ENCODE measurements around the gene ADPRM.

- no peak for TF ChIP-seq EGR1 (IDR thresholded peaks at IDR 0.05; ENCODE audit: low read depth in 2 of 2)
- TF ChIP-seq, protein P1, sequence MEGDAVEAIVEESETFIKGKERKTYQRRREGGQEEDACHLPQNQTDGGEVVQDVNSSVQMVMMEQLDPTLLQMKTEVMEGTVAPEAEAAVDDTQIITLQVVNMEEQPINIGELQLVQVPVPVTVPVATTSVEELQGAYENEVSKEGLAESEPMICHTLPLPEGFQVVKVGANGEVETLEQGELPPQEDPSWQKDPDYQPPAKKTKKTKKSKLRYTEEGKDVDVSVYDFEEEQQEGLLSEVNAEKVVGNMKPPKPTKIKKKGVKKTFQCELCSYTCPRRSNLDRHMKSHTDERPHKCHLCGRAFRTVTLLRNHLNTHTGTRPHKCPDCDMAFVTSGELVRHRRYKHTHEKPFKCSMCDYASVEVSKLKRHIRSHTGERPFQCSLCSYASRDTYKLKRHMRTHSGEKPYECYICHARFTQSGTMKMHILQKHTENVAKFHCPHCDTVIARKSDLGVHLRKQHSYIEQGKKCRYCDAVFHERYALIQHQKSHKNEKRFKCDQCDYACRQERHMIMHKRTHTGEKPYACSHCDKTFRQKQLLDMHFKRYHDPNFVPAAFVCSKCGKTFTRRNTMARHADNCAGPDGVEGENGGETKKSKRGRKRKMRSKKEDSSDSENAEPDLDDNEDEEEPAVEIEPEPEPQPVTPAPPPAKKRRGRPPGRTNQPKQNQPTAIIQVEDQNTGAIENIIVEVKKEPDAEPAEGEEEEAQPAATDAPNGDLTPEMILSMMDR (IDR thresholded peaks at IDR 0.05; ENCODE audit: low read depth, low read length, missing input control): no peak
- no peak for TF ChIP-seq SP1 (IDR thresholded peaks at IDR 0.05)
Measured at GRCh38 chr17:10673312-10673711, 24.1 kb upstream of the ADPRM start.

All from liver (tissue), 3 donors.